Panc1 (cell line): Measurements from ENCODE around the gene RAB6A. TPM values are rescaled to one million over a fixed set of nuclear protein-coding genes. Genes with fewer than 3 reads are reported as not detected.

Source experiments
- ATAC-seq: fragments of 200-7000 bp; cut with Tn5 transposase; 2 replicates; pipeline ENCODE4 v1.9.1; 2020; ENCODE audit warnings: mild to moderate bottlenecking, moderate library complexity
- BruUV-seq: library from RNA; stranded (reverse); fragments of 400-500 nt; replicated peaks from 2 replicates; lab custom pipeline; 2021; lab: Mats Ljungman, UMichigan
- CTCF ChIA-PET: fragments of 300-600 bp; sonication (Branson Sonifier 250); formaldehyde crosslinking; loops from one replicate; lab custom pipeline; 2022; ENCODE audit warnings: antibody characterized with exemption; lab: Charles Lee
- POLR2A ChIA-PET: fragments of 300-600 bp; sonication (Branson Sonifier 250); formaldehyde crosslinking; loops from one replicate; lab custom pipeline; 2022; ENCODE audit warnings: antibody characterized with exemption; lab: Charles Lee
- DNase-seq: peaks from one replicate; pipeline ENCODE4 v3.0.0-alpha.2; 2010; ENCODE audit warnings: low read depth, low spot score
- H3K27ac ChIP-seq: 2 replicates; pipeline ENCODE4 v1.5.1; 2011; ENCODE audit warnings: mild to moderate bottlenecking, low read length, inconsistent platforms
- H3K27me3 ChIP-seq: fragments of 200-500 bp; sonication (Bioruptor generic); 2 replicates; pipeline ENCODE4 v1.6.0; 2014; ENCODE audit warnings: low read length, inconsistent platforms; ENCODE audit not compliant: control insufficient read depth, insufficient read depth
- H3K36me3 ChIP-seq: fragments of 200-500 bp; sonication (Bioruptor generic); 2 replicates; pipeline ENCODE4 v1.5.1; 2014; ENCODE audit warnings: inconsistent platforms, mild to moderate bottlenecking, low read length, moderate library complexity; ENCODE audit not compliant: control insufficient read depth, insufficient read depth
- H3K4me1 ChIP-seq: 2 replicates; pipeline ENCODE4 v1.5.1; 2011; ENCODE audit warnings: inconsistent platforms, mild to moderate bottlenecking, low read length, moderate library complexity; ENCODE audit not compliant: control insufficient read depth, insufficient read depth
- H3K4me3 ChIP-seq, 2 experiments: 2 replicates each; pipeline ENCODE4 v1.5.1; 2011 to 2012; ENCODE audit warnings: low read depth in 2 of 2, low read length in 2 of 2, mild to moderate bottlenecking in 2 of 2, inconsistent platforms in 1 of 2, moderate library complexity in 1 of 2
- H3K9me3 ChIP-seq: fragments of 200-500 bp; sonication (Bioruptor generic); 2 replicates; pipeline ENCODE4 v1.5.1; 2014; ENCODE audit warnings: low read depth, mild to moderate bottlenecking, inconsistent platforms, low read length, moderate library complexity; ENCODE audit not compliant: control insufficient read depth, insufficient read depth
- POLR2AphosphoS5 ChIP-seq: IDR thresholded peaks from 2 replicates; pipeline ENCODE4 v1.6.1; 2012; ENCODE audit warnings: mild to moderate bottlenecking, low read depth, low read length, moderate library complexity
- SIN3A ChIP-seq: IDR thresholded peaks from 2 replicates; pipeline ENCODE4 v1.6.1; 2012; ENCODE audit warnings: low read depth, mild to moderate bottlenecking, low read length, moderate library complexity, borderline replicate concordance; ENCODE audit not compliant: insufficient read depth
- TCF7L2 ChIP-seq: IDR thresholded peaks from 2 replicates; pipeline ENCODE4 v1.6.1; 2011; ENCODE audit warnings: mild to moderate bottlenecking, low read depth, low read length, inconsistent platforms
- in situ Hi-C: cut with HindIII; loops from 2 replicates; pipeline ENCODE4 v1.10.0; 2016; ENCODE audit warnings: low sequenced_read_pairs, low pct_unique_long_range_greater_than_20kb
- intact Hi-C: fragments of 100-400 bp; cut with micrococcal nuclease; formaldehyde crosslinking; loops from one replicate; pipeline ENCODE4 v1.10.0; 2022; ENCODE audit not compliant: unreplicated experiment
- total RNA-seq: library from RNA; stranded (reverse); gene quantifications from one replicate; pipeline ENCODE4 v1.2.1, GENCODE V29; 2021; ENCODE audit not compliant: unreplicated experiment
- TF ChIP-seq, protein P1 (sequence below), 2 experiments: IDR thresholded peaks; 2 replicates each; pipeline ENCODE4 v1.6.1; 2011 to 2012; ENCODE audit warnings: low read depth in 2 of 2, control low read depth in 1 of 2, low read length in 1 of 2, mild to moderate bottlenecking in 1 of 2, moderate library complexity in 1 of 2; ENCODE audit not compliant: insufficient read depth in 1 of 2
- TF ChIP-seq, protein P2 (sequence below): fragments of 450-650 bp; IDR thresholded peaks from 2 replicates; pipeline ENCODE4 v1.5.1; 2017; ENCODE audit warnings: mild to moderate bottlenecking

The RAB6A gene
- total RNA-seq, 1 experiment from 2014 or later = 149 TPM

DNA sequence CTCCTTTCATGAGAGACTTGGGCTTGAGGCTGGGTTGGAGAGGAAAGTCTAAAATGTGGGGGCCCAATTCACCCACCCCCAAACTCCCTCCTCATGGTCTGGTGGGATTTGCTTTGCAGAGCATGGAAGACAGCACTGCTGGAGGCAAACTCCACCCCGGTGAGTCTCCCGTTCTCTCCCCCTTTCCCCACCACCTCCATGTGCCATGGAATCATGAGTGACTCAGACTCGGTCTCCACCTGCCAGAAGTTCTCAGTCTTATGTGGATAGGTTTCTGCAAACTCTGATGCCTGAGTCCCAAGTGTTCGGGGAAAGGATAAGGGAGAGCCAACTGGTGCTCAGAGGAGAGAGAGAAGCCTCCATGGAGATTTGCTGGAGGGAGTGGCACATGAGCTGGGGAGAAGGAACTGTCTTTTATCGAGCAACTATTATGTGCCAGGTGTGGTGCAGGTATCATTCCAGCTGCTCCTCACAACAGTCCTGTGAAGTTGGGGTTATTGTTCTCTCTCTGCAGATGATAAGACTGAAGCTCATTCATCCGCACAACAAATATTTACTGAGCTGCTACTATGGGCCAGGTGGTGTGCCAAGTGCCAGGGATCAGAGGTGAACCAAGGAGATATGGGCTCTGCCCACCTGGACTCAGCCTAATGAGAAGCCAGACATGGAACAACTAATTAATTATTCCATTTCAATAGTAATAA lies 107.9 kb downstream of the RAB6A start:
- TF ChIP-seq SIN3A (no peak), POLR2AphosphoS5 (no peak), TCF7L2 (no peak)
- TF ChIP-seq, protein P1, sequence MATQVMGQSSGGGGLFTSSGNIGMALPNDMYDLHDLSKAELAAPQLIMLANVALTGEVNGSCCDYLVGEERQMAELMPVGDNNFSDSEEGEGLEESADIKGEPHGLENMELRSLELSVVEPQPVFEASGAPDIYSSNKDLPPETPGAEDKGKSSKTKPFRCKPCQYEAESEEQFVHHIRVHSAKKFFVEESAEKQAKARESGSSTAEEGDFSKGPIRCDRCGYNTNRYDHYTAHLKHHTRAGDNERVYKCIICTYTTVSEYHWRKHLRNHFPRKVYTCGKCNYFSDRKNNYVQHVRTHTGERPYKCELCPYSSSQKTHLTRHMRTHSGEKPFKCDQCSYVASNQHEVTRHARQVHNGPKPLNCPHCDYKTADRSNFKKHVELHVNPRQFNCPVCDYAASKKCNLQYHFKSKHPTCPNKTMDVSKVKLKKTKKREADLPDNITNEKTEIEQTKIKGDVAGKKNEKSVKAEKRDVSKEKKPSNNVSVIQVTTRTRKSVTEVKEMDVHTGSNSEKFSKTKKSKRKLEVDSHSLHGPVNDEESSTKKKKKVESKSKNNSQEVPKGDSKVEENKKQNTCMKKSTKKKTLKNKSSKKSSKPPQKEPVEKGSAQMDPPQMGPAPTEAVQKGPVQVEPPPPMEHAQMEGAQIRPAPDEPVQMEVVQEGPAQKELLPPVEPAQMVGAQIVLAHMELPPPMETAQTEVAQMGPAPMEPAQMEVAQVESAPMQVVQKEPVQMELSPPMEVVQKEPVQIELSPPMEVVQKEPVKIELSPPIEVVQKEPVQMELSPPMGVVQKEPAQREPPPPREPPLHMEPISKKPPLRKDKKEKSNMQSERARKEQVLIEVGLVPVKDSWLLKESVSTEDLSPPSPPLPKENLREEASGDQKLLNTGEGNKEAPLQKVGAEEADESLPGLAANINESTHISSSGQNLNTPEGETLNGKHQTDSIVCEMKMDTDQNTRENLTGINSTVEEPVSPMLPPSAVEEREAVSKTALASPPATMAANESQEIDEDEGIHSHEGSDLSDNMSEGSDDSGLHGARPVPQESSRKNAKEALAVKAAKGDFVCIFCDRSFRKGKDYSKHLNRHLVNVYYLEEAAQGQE (IDR thresholded peaks at IDR 0.05; ENCODE audit: insufficient read depth in 1 of 2, low read depth in 2 of 2, low read length in 1 of 2) = no peak
- TF ChIP-seq, protein P2, sequence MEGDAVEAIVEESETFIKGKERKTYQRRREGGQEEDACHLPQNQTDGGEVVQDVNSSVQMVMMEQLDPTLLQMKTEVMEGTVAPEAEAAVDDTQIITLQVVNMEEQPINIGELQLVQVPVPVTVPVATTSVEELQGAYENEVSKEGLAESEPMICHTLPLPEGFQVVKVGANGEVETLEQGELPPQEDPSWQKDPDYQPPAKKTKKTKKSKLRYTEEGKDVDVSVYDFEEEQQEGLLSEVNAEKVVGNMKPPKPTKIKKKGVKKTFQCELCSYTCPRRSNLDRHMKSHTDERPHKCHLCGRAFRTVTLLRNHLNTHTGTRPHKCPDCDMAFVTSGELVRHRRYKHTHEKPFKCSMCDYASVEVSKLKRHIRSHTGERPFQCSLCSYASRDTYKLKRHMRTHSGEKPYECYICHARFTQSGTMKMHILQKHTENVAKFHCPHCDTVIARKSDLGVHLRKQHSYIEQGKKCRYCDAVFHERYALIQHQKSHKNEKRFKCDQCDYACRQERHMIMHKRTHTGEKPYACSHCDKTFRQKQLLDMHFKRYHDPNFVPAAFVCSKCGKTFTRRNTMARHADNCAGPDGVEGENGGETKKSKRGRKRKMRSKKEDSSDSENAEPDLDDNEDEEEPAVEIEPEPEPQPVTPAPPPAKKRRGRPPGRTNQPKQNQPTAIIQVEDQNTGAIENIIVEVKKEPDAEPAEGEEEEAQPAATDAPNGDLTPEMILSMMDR = no peak
- Histone ChIP-seq H3K4me3 (no peak overlapping the region), H3K36me3 (no peaks in the 10 kb centered on the region), H3K4me1 (no peaks in the 10 kb centered on the region; the same call in 1 of the 2 replicates), H3K27me3 (no peaks in the 10 kb centered on the region), H3K27ac (no peak overlapping the region), H3K9me3 (no peaks in the 10 kb centered on the region)
- ChIA-PET POLR2A (no interaction called here), CTCF (interaction anchor here (2.0 kb wide), 1 partner anchor 27 kb away, joined by 8 read pairs; no protein-coding TSS in a partner anchor)
- no TSS peak for BruUV-seq
- intact Hi-C loops = no loop called here
- ATAC-seq (no peak), DNase-seq (no peak)
- in situ Hi-C loops = no loop called here

DNA sequence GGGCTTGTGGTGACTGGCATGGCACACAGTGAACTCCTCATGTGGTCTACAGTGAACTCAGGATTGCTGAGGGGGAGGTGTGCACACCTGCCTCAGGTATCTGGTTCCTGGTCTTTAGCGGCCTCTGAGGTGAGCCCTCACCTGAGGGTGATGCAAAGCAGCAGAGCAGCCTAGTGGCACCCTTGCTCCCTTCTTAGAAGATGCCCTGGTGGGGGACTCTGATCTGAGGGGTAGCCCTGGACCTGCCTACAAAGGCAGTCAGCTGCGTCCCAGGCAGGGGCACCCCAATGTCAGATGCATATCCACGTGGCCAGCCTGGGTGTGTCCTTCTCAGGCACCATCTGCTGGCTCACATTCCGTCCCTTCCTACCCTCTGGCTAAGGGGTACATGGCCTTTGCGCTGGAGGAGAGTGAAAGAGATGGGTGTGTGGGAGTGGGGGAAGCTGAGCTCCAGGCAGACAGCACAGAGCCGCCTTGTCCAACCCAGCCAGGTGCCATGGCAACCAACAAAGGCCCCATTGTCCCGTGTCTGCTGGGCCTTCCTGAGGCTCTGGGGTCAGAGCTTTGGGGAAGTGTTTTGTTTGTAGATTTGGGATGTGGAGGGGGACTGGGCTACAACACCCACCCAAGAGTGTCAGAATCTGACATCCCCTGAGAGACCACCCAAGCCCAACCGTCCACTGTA lies 108.7 kb downstream of the RAB6A start:
- no peaks in the 10 kb centered on the region for H3K27me3 ChIP-seq
- intact Hi-C loops = no loop called here
- ChIA-PET CTCF (no interaction called here), POLR2A (no interaction called here)
- H3K9me3 ChIP-seq = no peaks in the 10 kb centered on the region
- no peaks in the 10 kb centered on the region for H3K36me3 ChIP-seq
- H3K4me3 ChIP-seq = no peak overlapping the region
- no TSS peak for BruUV-seq
- DNase-seq (no peak), ATAC-seq (no peak)
- no peak for TF ChIP-seq SIN3A
- TF ChIP-seq, protein P2 = no peak
- H3K27ac ChIP-seq = no peak overlapping the region
- no peaks in the 10 kb centered on the region; the same call in 1 of the 2 replicates for H3K4me1 ChIP-seq
- in situ Hi-C loops = no loop called here
